ENCODE data around the gene RTP4.
"Not testable (repeated sequence)": the region's sequence is repeated elsewhere in the genome, so short reads cannot be mapped to it uniquely, and the experiment has no call there.

The RTP4 gene

GRCh38 chr3:187370051-187370450 is 1.9 kb downstream of the RTP4 start:
- DNase-seq (ENCODE audit: low spot score) = no peak

- DNase-seq (ENCODE audit: low spot score) = no peak
Measured at GRCh38 chr3:187375581-187375980, 7.4 kb downstream of the RTP4 start.

GRCh38 chr3:187377842-187378241 is 9.7 kb downstream of the RTP4 start:
- DNase-seq (ENCODE audit: low spot score) = no peak

- no peak for DNase-seq (ENCODE audit: low spot score)
Measured at GRCh38 chr3:187382609-187383151, 14.5 kb downstream of the RTP4 start.

- DNase-seq (ENCODE audit: low spot score) = no peak
Measured at GRCh38 chr3:187383246-187383645, 15.1 kb downstream of the RTP4 start.

GRCh38 chr3:187385296-187385695 is 17.1 kb downstream of the RTP4 start:
- no peak for DNase-seq (ENCODE audit: low spot score)

- DNase-seq (ENCODE audit: low spot score) = no peak
Measured at GRCh38 chr3:187396661-187397060, 28.5 kb downstream of the RTP4 start.

GRCh38 chr3:187398955-187399354 is 30.8 kb downstream of the RTP4 start:
- no peak for DNase-seq (ENCODE audit: low spot score)

GRCh38 chr3:187400756-187401155 is 32.6 kb downstream of the RTP4 start:
- no peak for DNase-seq (ENCODE audit: low spot score)

GRCh38 chr3:187401856-187402255 is 33.7 kb downstream of the RTP4 start:
- no peak for DNase-seq (ENCODE audit: low spot score)

- no peak for DNase-seq (ENCODE audit: low spot score)
Measured at GRCh38 chr3:187403768-187404288, 35.6 kb downstream of the RTP4 start.

GRCh38 chr3:187406927-187407326 is 38.7 kb downstream of the RTP4 start:
- DNase-seq (ENCODE audit: low spot score) = no peak

GRCh38 chr3:187411991-187412781 is 44.0 kb downstream of the RTP4 start:
- DNase-seq (ENCODE audit: low spot score) = not testable (repeated sequence)
